Type B pancreatic cell (in vitro differentiated cells): ENCODE results near the gene MISP. TPM values are rescaled to one million over a fixed set of nuclear protein-coding genes. Genes with fewer than 3 reads are reported as not detected.
A peak's percentile ranks its signal among the peaks of the same experiment; 100 is the strongest.

Experiments used
- DNase-seq: peaks from one replicate; pipeline ENCODE4 v3.0.0; 2021; ENCODE audit warnings: mixed read lengths; ENCODE audit not compliant: unreplicated experiment; ENCODE audit errors: extremely low spot score
- H3K27ac Mint-ChIP-seq: 2 replicates; pipeline ENCODE4 v1.8.0; 2021; ENCODE audit warnings: mild to moderate bottlenecking, mixed read lengths
- H3K27me3 Mint-ChIP-seq: 2 replicates; pipeline ENCODE4 v1.8.0; 2021; ENCODE audit warnings: mixed read lengths
- H3K36me3 Mint-ChIP-seq: 2 replicates; pipeline ENCODE4 v1.8.0; 2021; ENCODE audit warnings: mixed read lengths
- H3K4me1 Mint-ChIP-seq: one replicate; pipeline ENCODE4 v1.8.0; 2021; ENCODE audit warnings: mixed read lengths; ENCODE audit not compliant: unreplicated experiment
- H3K4me3 Mint-ChIP-seq: 2 replicates; pipeline ENCODE4 v1.8.0; 2021; ENCODE audit warnings: mild to moderate bottlenecking, mixed read lengths
- H3K9me3 Mint-ChIP-seq: 2 replicates; pipeline ENCODE4 v1.8.0; 2021; ENCODE audit warnings: mixed read lengths
- total RNA-seq: library from RNA; stranded (reverse); gene quantifications from 2 replicates; pipeline ENCODE4 v1.2.1, GENCODE V29; 2021; ENCODE audit warnings: low replicate concordance
- TF ChIP-seq, protein P1 (sequence below): fragments of 200-600 bp; sonication (generic); conservative IDR thresholded peaks from 2 replicates; pipeline ENCODE4 v1.5.0; 2021; ENCODE audit warnings: antibody characterized with exemption, mild to moderate bottlenecking

Gene MISP
- total RNA-seq, 1 donor from 2014 or later, result 9.4 TPM

- no peak overlapping the region for H3K4me3 Mint-ChIP-seq
- peaks cover 4% of the 10 kb centered on the region for H3K4me1 Mint-ChIP-seq
- TF ChIP-seq, protein P1, sequence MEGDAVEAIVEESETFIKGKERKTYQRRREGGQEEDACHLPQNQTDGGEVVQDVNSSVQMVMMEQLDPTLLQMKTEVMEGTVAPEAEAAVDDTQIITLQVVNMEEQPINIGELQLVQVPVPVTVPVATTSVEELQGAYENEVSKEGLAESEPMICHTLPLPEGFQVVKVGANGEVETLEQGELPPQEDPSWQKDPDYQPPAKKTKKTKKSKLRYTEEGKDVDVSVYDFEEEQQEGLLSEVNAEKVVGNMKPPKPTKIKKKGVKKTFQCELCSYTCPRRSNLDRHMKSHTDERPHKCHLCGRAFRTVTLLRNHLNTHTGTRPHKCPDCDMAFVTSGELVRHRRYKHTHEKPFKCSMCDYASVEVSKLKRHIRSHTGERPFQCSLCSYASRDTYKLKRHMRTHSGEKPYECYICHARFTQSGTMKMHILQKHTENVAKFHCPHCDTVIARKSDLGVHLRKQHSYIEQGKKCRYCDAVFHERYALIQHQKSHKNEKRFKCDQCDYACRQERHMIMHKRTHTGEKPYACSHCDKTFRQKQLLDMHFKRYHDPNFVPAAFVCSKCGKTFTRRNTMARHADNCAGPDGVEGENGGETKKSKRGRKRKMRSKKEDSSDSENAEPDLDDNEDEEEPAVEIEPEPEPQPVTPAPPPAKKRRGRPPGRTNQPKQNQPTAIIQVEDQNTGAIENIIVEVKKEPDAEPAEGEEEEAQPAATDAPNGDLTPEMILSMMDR, result no peak
- H3K27me3 Mint-ChIP-seq, result no peaks in the 10 kb centered on the region
- DNase-seq, result peak; percentile 70
- no peaks in the 10 kb centered on the region for H3K9me3 Mint-ChIP-seq
- H3K36me3 Mint-ChIP-seq, result peaks cover 4% of the 10 kb centered on the region
- no peak overlapping the region for H3K27ac Mint-ChIP-seq
Measured at GRCh38 chr19:747432-748273, 3.3 kb upstream of the MISP start.

GRCh38 chr19:748274-748598, 2.7 kb upstream of the MISP start:
- Mint-ChIP-seq H3K4me3 (no peak overlapping the region), H3K36me3 (peaks cover 4% of the 10 kb centered on the region), H3K27me3 (no peaks in the 10 kb centered on the region), H3K27ac (no peak overlapping the region), H3K9me3 (no peaks in the 10 kb centered on the region), H3K4me1 (peaks cover 8% of the 10 kb centered on the region)
- TF ChIP-seq, protein P1, result no peak
- DNase-seq, result no peak

DNA sequence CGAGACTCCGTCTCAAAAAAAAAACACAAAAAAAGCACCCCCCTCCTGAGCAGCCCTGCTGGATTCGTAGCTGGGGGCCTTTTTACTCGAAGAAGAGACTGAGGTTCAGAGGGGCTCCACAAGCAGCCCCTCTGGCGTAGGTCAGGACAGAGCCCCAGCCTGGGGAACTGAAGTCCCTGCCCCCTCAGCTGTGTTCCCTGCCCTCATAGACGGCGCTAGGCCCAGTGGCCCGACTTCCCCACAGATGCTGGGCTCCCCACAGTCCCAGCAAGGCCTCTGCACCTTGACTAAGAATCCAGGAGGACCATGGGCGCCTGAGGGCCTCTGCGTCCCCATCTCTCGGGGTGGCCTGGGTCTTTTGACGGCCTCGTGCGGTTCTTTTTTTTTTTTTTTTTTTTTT, 1.1 kb upstream of the MISP start:
- no peak for DNase-seq
- H3K36me3 Mint-ChIP-seq, result no peaks in the 10 kb centered on the region
- H3K27me3 Mint-ChIP-seq, result no peaks in the 10 kb centered on the region
- peaks cover 4% of the 10 kb centered on the region for H3K4me1 Mint-ChIP-seq
- no peak overlapping the region for H3K27ac Mint-ChIP-seq
- no peaks in the 10 kb centered on the region for H3K9me3 Mint-ChIP-seq
- TF ChIP-seq, protein P1, result no peak
- H3K4me3 Mint-ChIP-seq, result no peak overlapping the region

GRCh38 chr19:751501-752341, 809 bp downstream of the MISP start:
- TF ChIP-seq, protein P1, result no peak
- DNase-seq, result no peak

GRCh38 chr19:752652-753517, 2.0 kb downstream of the MISP start:
- Mint-ChIP-seq H3K4me3 (peak overlapping the region; percentile 55), H3K27me3 (no peaks in the 10 kb centered on the region), H3K9me3 (no peaks in the 10 kb centered on the region), H3K4me1 (peaks cover 4% of the 10 kb centered on the region), H3K36me3 (no peaks in the 10 kb centered on the region), H3K27ac (peak overlapping the region; percentile 94)
- no peak for DNase-seq
- TF ChIP-seq, protein P1, result no peak

More at GRCh38 chr19:751501-752341, 809 bp downstream of the MISP start:
- Mint-ChIP-seq H3K4me1 (peaks cover 4% of the 10 kb centered on the region), H3K27me3 (no peaks in the 10 kb centered on the region), H3K9me3 (no peaks in the 10 kb centered on the region), H3K27ac (peak overlapping the region; percentile 94), H3K4me3 (peak overlapping the region; percentile 49), H3K36me3 (no peaks in the 10 kb centered on the region)
